H1 (cell line): ENCODE measurements around the gene FOXN3. TPM values are rescaled to one million over a fixed set of nuclear protein-coding genes. Genes with fewer than 3 reads are reported as not detected.

ENCODE experiments used
- BCL11A ChIP-seq, 2 experiments: IDR thresholded peaks; one replicate each; pipeline ENCODE4 v1.6.1; 2011; ENCODE audit warnings: low read depth in 2 of 2, low read length in 2 of 2, mild to moderate bottlenecking in 2 of 2
- CHD7 ChIP-seq: fragments of 300-600 bp; sonication (generic); IDR thresholded peaks from 2 replicates; pipeline ENCODE4 v1.7.1; 2012; ENCODE audit warnings: low read length, moderate library complexity, mild to moderate bottlenecking, inconsistent platforms; ENCODE audit not compliant: insufficient replicate concordance
- CREB1 ChIP-seq: IDR thresholded peaks from 2 replicates; pipeline ENCODE4 v1.6.1; 2012; ENCODE audit warnings: inconsistent platforms
- PHF8 ChIP-seq: fragments of 200-600 bp; sonication (generic); conservative IDR thresholded peaks from 2 replicates; pipeline ENCODE4 v1.7.1; 2012; ENCODE audit warnings: low read depth, mild to moderate bottlenecking, inconsistent platforms, low read length, moderate library complexity
- RXRA ChIP-seq: IDR thresholded peaks from 2 replicates; pipeline ENCODE4 v1.6.1; 2011; ENCODE audit warnings: low read depth, mild to moderate bottlenecking, low read length, moderate library complexity; ENCODE audit not compliant: insufficient read depth
- SRF ChIP-seq: IDR thresholded peaks from 2 replicates; pipeline ENCODE4 v1.6.1; 2011; ENCODE audit warnings: mild to moderate bottlenecking, low read depth, low read length, moderate library complexity
- YY1 ChIP-seq: IDR thresholded peaks from 2 replicates; pipeline ENCODE4 v1.6.1; 2011; ENCODE audit warnings: low read depth, mild to moderate bottlenecking, low read length
- polyA plus RNA-seq, 7 experiments: library from polyadenylated mRNA; depleted of rRNA in 3 of 7; stranded (reverse) in 5 of 7; unstranded in 2 of 7; fragments of >200 nt in 5 of 7; fragments of 200-250 nt in 2 of 7; gene quantifications; 1 replicate in 5 of 7; 2 replicates in 1 of 7; 4 replicates in 1 of 7; pipeline versions ENCODE4 v1.2.1 to v1.2.3, GENCODE V29; 2011 to 2013; ENCODE audit warnings: missing spikeins in 2 of 7, mixed read lengths in 2 of 7
- total RNA-seq: library from RNA; stranded (reverse); fragmentation: NEBNext Ultra II Directional; extraction: Animal tissue kit (Norgen Biotek cat#: 25700); gene quantifications from 2 replicates; pipeline ENCODE4 v1.2.1, GENCODE V29; 2021

FOXN3 gene
- total and polyA plus RNA-seq, 2 of the 8 experiments (the other 6 are each of a cell fraction or from before 2014, with no cell fraction given): 52.6 to 178 TPM

DNA sequence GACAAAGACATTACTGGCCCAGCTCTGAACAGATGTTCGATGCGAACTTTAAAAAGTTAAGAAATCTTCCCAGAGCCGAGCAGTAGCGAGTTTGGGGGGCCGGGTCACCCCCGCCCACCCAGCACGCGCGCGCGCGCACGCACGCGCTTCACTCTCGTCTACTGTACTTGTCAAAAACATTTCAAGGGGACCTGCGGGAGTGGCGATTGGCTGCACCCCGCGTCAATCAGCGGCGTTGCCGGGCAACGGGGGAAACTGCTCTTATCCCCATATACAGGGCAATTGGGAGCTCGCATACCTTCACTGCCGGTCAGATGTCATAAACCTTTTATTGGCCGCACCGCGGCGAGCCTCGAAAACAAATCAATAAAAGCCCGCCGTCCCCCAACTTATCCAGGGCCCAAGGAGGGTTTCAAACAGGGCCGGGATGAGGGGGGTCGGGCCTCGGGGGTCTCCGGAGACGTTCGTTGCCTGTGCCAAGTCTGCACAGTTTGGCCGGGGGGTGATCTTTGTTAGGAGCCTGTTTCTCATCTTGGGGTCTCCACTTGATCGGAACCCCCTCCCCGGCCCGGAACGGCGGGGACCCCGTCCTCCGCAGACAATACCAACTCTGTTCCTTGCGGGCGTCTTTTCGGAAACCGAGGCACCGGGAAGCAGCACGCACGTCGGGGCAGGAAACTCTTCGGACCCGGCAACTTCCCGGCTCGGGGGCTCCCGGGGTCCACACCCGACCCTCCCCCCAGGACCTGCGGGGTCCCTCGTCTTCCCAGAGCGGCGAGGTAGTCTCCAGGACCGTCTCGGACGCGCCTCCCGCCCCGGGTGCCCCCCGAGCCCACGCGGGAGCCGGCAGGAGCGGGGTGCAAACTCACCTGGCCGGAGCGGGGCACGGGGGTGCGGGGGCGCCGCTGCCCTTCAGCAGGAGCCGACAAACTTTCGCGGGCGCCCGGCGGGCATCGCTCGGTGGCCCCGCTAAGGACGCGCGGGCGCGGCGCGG, 734 bp downstream of the FOXN3 start (continued):
- TF ChIP-seq CHD7: no peak
- TF ChIP-seq RXRA: no peak
- TF ChIP-seq SRF: no peak
- TF ChIP-seq PHF8: no peak
- no peak for TF ChIP-seq BCL11A (IDR thresholded peaks at IDR 0.05; ENCODE audit: low read depth in 2 of 2, low read length in 2 of 2)
- no peak for TF ChIP-seq YY1
- no peak for TF ChIP-seq CREB1
